WTC11 (cell line): ENCODE data around the gene ROR2.

Experiments used
- CBFB ChIP-seq: sonication (generic); formaldehyde crosslinking; IDR thresholded peaks from 2 replicates; pipeline ENCODE4 v1.8.1; 2022; ENCODE audit warnings: mild to moderate bottlenecking, low read depth, missing genetic modification reagents
- FOXJ3 ChIP-seq: sonication (generic); formaldehyde crosslinking; IDR thresholded peaks from 2 replicates; pipeline ENCODE4 v1.9.0; 2021; ENCODE audit warnings: missing genetic modification reagents, mild to moderate bottlenecking, borderline replicate concordance
- MAX ChIP-seq: sonication (generic); formaldehyde crosslinking; IDR thresholded peaks from 2 replicates; pipeline ENCODE4 v1.8.0; 2022; ENCODE audit warnings: mild to moderate bottlenecking, missing genetic modification reagents
- NFYB ChIP-seq: sonication (generic); formaldehyde crosslinking; conservative IDR thresholded peaks from 2 replicates; pipeline ENCODE4 v1.8.0; 2022; ENCODE audit warnings: low read depth, missing genetic modification reagents
- NR2C2 ChIP-seq: sonication (generic); formaldehyde crosslinking; IDR thresholded peaks from 2 replicates; pipeline ENCODE4 v1.8.0; 2022; ENCODE audit warnings: mild to moderate bottlenecking, missing genetic modification reagents
- RELA ChIP-seq: sonication (generic); formaldehyde crosslinking; IDR thresholded peaks from 2 replicates; pipeline ENCODE4 v1.8.1; 2022; ENCODE audit warnings: missing genetic modification reagents, mild to moderate bottlenecking, borderline replicate concordance
- TCF7 ChIP-seq: sonication (generic); formaldehyde crosslinking; IDR thresholded peaks from 2 replicates; pipeline ENCODE4 v1.8.0; 2022; ENCODE audit warnings: mild to moderate bottlenecking, low read depth, missing genetic modification reagents, moderate library complexity
- TF ChIP-seq, protein P1 (sequence below): fragments of 200-600 bp; IDR thresholded peaks from 2 replicates; pipeline ENCODE4 v1.8.0; 2022; ENCODE audit warnings: antibody characterized with exemption
- TF ChIP-seq, protein P2 (sequence below): sonication (generic); formaldehyde crosslinking; IDR thresholded peaks from 2 replicates; pipeline ENCODE4 v1.8.1; 2023; ENCODE audit warnings: mild to moderate bottlenecking, moderate library complexity, missing genetic modification reagents

- TF ChIP-seq, protein P1, sequence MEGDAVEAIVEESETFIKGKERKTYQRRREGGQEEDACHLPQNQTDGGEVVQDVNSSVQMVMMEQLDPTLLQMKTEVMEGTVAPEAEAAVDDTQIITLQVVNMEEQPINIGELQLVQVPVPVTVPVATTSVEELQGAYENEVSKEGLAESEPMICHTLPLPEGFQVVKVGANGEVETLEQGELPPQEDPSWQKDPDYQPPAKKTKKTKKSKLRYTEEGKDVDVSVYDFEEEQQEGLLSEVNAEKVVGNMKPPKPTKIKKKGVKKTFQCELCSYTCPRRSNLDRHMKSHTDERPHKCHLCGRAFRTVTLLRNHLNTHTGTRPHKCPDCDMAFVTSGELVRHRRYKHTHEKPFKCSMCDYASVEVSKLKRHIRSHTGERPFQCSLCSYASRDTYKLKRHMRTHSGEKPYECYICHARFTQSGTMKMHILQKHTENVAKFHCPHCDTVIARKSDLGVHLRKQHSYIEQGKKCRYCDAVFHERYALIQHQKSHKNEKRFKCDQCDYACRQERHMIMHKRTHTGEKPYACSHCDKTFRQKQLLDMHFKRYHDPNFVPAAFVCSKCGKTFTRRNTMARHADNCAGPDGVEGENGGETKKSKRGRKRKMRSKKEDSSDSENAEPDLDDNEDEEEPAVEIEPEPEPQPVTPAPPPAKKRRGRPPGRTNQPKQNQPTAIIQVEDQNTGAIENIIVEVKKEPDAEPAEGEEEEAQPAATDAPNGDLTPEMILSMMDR, result no peak
- TF ChIP-seq NR2C2 (CRISPR knock-in tag), result no peak
- TF ChIP-seq NFYB (CRISPR knock-in tag), result no peak
- no peak for TF ChIP-seq TCF7 (CRISPR knock-in tag)
- TF ChIP-seq RELA (CRISPR knock-in tag), result no peak
- no peak for TF ChIP-seq MAX
- TF ChIP-seq CBFB (CRISPR knock-in tag), result no peak
- no peak for TF ChIP-seq FOXJ3 (CRISPR knock-in tag)
- TF ChIP-seq, protein P2, sequence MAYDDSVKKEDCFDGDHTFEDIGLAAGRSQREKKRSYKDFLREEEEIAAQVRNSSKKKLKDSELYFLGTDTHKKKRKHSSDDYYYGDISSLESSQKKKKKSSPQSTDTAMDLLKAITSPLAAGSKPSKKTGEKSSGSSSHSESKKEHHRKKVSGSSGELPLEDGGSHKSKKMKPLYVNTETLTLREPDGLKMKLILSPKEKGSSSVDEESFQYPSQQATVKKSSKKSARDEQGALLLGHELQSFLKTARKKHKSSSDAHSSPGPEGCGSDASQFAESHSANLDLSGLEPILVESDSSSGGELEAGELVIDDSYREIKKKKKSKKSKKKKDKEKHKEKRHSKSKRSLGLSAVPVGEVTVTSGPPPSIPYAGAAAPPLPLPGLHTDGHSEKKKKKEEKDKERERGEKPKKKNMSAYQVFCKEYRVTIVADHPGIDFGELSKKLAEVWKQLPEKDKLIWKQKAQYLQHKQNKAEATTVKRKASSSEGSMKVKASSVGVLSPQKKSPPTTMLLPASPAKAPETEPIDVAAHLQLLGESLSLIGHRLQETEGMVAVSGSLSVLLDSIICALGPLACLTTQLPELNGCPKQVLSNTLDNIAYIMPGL, result no peak
Measured at GRCh38 chr9:91824601-91825305, 125.3 kb downstream of the ROR2 start.
